Right cardiac atrium (tissue), 5 donors: ENCODE measurements around the gene CHST15. TPM values are rescaled to one million over a fixed set of nuclear protein-coding genes. Genes with fewer than 3 reads are reported as not detected.
A peak's percentile ranks its signal among the peaks of the same experiment; 100 is the strongest.

Experiments
- ATAC-seq, 2 donors: fragments of 200-7000 bp; cut with Tn5 transposase; one replicate each; pipeline versions ENCODE4 v1.8.0 to v1.9.1; 2020; ENCODE audit warnings: moderate library complexity in 2 of 2, mild to moderate bottlenecking in 1 of 2
- DNase-seq, 3 donors: peaks; one replicate each; pipeline ENCODE4 v3.0.0-alpha.2; 2020
- H3K27ac ChIP-seq: one replicate; pipeline ENCODE4 v1.5.1; 2013; ENCODE audit warnings: mild to moderate bottlenecking, low read length, control low read depth, moderate library complexity
- H3K27me3 ChIP-seq: one replicate; pipeline ENCODE4 v1.6.1; 2013; ENCODE audit not compliant: control insufficient read depth, insufficient read depth
- H3K4me1 ChIP-seq: one replicate; pipeline ENCODE4 v1.6.1; 2013; ENCODE audit warnings: low read length; ENCODE audit not compliant: control insufficient read depth, insufficient read depth
- H3K4me3 ChIP-seq: one replicate; pipeline ENCODE4 v1.5.1; 2013; ENCODE audit warnings: low read length, control low read depth
- H3K9me3 ChIP-seq: one replicate; pipeline ENCODE4 v1.6.1; 2013; ENCODE audit warnings: low read length; ENCODE audit not compliant: control insufficient read depth
- WGBS: extraction: QIAGEN DNeasy Blood & Tissue Kit; methylation state at CpG from one replicate; pipeline ENCODE4 v1.1.7; 2013; 5-methylcytosine and 5-hydroxymethylcytosine counted together
- intact Hi-C, 4 donors: fragments of 100-400 bp; cut with DNase I; formaldehyde crosslinking; loops; one replicate each; pipeline versions ENCODE4 v1.11.0 to v1.14.0; 2022 to 2023
- polyA plus RNA-seq: library from polyadenylated mRNA; stranded (reverse); fragments of 200-250 nt; gene quantifications from one replicate; pipeline ENCODE4 v1.2.3, GENCODE V29; 2013
- total RNA-seq, 4 donors: library from RNA; stranded (reverse); fragmentation: NEBNext Ultra II Directional; extraction: Animal tissue kit (Norgen Biotek cat#: 25700); gene quantifications; one replicate each; pipeline ENCODE4 v1.2.1, GENCODE V29; 2021
- donor health status: healthy with polysubstance abuse.
- donor health status: DM: no; HTN: yes; CAD: no.
- donor health status: DM: no; HTN: no; CAD: no.
- donor health status: DM: no; HTN: yes; CAD: no; lungs with severe emphysema.
- donor health status: DM: yes; HTN: yes; CAD: no.

Gene CHST15
- total and polyA plus RNA-seq, 5 donors, result 2.2 to 11.9 (median 8.2) TPM

DNA sequence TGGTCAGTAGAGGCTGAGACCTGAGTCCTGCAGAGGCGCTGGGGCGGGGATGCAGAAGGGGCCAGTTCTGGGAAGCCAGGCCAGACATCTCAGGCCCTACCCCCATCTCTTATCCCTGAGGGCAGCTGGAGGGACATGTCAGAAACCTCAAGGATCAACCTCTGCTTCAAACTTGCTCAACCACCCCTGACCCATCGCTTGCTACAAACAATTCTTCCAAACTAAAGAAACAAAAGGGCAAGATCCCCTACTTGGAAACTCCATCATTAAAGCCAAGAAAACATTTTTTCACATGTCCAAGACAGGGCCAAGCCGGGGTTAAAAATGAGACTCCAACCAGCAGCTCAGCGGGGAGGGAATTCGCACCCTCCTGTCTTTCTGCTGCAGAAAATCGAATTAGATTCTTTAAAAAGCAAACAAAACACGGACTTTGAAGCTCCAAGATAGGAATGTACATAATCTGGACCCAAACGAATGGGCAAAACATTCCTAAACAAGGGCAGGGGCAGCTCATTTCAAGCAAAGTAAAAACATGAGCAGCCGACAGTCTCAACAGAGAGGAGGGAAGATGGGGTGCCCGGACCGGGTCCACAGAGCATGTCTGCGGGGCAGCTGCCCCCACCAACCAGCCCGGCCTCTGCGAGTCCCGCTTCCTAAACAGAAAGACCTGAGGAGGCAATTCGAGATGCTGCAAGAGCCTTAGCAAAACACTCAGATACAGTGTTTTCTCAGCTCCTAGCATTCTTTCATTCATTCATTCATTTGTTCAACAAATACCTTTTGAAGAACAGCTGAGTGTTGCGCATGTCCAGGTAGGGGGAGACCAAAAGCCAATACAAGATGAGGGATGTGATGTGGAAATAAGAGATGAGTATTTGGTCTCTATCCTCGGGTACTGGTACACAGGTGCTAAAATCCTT is 44.8 kb downstream of the CHST15 start:
- intact Hi-C loops, result no loop called here
- Histone ChIP-seq H3K9me3 (no peaks in the 10 kb centered on the region), H3K4me3 (no peak overlapping the region), H3K27ac (no peak overlapping the region), H3K4me1 (no peaks in the 10 kb centered on the region), H3K27me3 (no peaks in the 10 kb centered on the region)
- DNase-seq (no peak), ATAC-seq (no peak)
- WGBS, result 75% methylated on average over 19 of the region's 19 CpGs

GRCh38 chr10:124047427-124048152 is 45.8 kb downstream of the CHST15 start:
- Histone ChIP-seq H3K4me1 (no peaks in the 10 kb centered on the region), H3K27me3 (no peaks in the 10 kb centered on the region), H3K4me3 (no peak overlapping the region), H3K27ac (no peak overlapping the region), H3K9me3 (no peaks in the 10 kb centered on the region)
- DNase-seq (no peak), ATAC-seq (no peak)
- intact Hi-C loops, result no loop called here
- 94% methylated on average over 6 of the region's 6 CpGs for WGBS

DNA sequence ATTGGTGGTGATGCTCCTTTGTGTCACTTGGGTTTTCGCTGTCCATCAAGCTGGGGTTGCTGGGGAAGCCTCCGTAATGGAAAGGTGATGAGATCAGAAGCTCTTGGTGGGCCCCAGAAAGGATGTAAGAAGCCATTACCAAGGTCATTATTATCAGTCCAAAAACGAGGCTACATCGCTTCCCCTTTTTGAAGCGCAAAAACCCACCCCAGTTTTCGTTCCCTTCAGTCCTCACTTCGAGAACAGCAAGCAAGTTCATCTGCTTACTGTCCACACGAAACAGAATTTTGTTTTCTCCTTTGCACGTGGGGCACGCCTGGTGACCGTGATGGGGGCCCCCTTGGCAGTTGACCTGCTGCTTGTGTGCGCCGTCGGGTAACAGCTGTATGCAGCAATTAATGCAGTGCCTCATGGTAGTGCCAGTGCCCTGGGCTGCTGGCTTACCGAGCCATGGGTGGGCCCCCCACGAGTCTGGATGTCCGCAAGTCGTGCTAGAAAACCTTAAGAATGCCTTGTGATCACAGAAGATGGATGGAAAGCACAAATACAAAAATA is 47.5 kb downstream of the CHST15 start:
- DNase-seq, result no peak

DNA sequence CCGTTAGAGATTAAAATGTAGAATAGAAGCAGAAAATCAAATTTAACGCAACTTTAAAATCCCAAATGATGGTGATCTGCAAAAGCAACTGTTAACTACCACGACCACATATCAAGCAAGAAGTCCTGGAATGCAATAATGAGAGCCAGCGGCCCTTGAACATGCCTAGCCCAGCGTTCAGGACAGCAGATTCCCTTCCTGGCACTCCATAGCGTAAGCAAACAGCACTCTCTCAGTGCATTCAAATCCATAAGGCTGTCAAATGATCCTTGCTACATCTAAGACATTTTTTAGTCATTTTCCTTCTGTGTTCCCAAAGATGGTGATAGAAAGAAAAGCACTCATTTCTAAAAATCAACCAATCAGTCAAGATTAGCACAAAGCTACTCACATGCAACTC is 48.1 kb downstream of the CHST15 start:
- no peak for ATAC-seq
- Histone ChIP-seq H3K27me3 (no peaks in the 10 kb centered on the region), H3K4me3 (no peak overlapping the region), H3K4me1 (peaks cover under 1% of the 10 kb centered on the region), H3K9me3 (no peaks in the 10 kb centered on the region), H3K27ac (no peak overlapping the region)
- no peak for DNase-seq
- intact Hi-C loops, result no loop called here
- 74% methylated on average over 6 of the region's 6 CpGs for WGBS

More for the DNA sequence above, 47.5 kb downstream of the CHST15 start:
- no peak for ATAC-seq
- no peaks in the 10 kb centered on the region for H3K27me3 ChIP-seq
- WGBS, result 92% methylated on average over 18 of the region's 18 CpGs
- H3K4me3 ChIP-seq, result no peak overlapping the region
- no peaks in the 10 kb centered on the region for H3K4me1 ChIP-seq
- no peak overlapping the region for H3K27ac ChIP-seq
- no peaks in the 10 kb centered on the region for H3K9me3 ChIP-seq
- intact Hi-C loops, result no loop called here

GRCh38 chr10:124044143-124044862 is 49.1 kb downstream of the CHST15 start:
- peaks cover 2% of the 10 kb centered on the region for H3K4me1 ChIP-seq
- DNase-seq (no peak), ATAC-seq (no peak)
- H3K9me3 ChIP-seq, result no peaks in the 10 kb centered on the region
- intact Hi-C loops, result no loop called here
- no peak overlapping the region for H3K27ac ChIP-seq
- no peaks in the 10 kb centered on the region for H3K27me3 ChIP-seq
- no peak overlapping the region for H3K4me3 ChIP-seq
- 94% methylated on average over 40 of the region's 40 CpGs for WGBS

DNA sequence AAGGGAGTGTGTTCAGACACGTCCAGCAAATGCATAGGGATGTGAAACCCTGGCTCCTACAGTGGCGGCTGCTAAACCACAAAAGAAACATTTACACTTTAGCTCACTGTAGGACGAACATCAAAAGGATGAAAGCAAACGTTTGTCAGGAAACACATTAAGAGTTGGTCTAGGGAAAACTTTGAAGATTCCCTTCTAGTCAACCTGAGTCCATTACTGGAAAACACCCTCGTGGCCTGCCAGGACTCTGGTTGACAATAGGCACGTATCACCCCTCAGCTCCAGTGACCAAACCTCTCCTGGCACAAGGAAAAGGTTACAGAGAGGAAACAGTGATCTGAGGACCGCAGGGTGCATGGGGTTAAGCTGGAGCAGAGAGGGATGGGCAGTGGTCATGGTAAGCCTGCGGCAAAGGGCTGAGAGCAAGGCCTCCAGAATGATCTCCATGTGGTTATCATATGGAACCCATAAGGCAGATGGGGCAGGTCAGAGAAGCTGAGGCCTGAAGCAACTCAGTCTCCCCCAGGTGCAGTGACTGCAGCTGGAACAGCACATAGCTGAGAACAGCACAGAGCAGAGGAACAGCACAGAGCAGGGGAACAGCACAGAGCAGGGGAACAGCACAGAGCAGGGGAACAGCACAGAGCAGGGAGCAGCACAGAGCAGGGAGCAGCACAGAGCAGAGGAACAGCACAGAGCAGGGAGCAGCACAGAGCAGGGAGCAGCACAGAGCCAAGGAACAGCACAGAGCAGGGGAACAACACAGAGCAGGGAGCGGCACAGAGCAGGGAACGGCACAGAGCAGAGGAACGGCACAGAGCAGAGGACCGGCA is 49.9 kb downstream of the CHST15 start:
- ATAC-seq (no peak), DNase-seq (no peak)
- intact Hi-C loops, result no loop called here
- Histone ChIP-seq H3K4me1 (peaks cover 2% of the 10 kb centered on the region), H3K9me3 (no peaks in the 10 kb centered on the region), H3K27me3 (no peaks in the 10 kb centered on the region), H3K27ac (no peak overlapping the region), H3K4me3 (no peak overlapping the region)
- 76% methylated on average over 12 of the region's 12 CpGs for WGBS

- no peaks in the 10 kb centered on the region for H3K27me3 ChIP-seq
- H3K27ac ChIP-seq, result no peak overlapping the region
- DNase-seq (no peak), ATAC-seq (no peak)
- no peak overlapping the region for H3K4me3 ChIP-seq
- intact Hi-C loops, result no loop called here
- H3K9me3 ChIP-seq, result no peaks in the 10 kb centered on the region
- WGBS, result 69% methylated on average over 8 of the region's 8 CpGs
- peaks cover 2% of the 10 kb centered on the region for H3K4me1 ChIP-seq
These were observed 50.6 kb downstream of the CHST15 start for GRCh38 chr10:124042656-124043309.

DNA sequence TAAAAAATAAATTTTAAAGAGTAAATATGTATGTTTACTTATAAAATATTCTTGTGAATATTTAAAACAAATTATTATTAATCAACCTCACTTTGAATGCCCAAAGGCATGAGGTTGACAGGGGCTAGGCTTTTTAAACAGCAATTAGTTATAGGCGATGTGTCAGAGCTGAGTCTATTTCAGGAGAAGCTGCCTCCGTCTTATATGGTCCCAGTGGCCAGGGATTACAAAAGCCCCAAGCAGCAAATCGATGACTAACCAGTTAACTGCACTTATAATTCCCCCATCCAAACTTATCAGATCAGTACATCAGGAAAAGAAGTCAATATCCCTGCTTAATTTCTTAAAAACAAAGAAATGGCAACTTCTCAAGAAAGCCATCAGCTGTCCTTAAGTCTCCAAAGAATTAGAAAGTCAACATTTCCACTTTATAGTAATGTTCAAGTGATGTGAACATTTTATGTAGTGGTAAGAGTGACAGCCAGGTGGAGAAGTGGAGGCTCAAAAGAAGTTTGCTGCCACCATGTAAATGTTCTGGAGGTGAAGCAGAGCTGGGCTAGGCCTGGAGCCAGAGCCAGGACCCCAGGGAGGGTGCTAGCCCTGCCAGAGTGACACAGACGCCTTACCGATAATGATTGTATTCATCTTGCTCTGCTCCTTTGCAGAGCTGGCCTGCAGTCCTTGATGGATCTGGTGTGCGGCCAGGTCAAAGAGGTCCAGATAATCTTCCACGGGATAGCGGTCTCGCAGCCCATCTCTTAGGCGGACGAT is 51.5 kb downstream of the CHST15 start:
- H3K27ac ChIP-seq, result no peak overlapping the region
- 77% methylated on average over 11 of the region's 11 CpGs for WGBS
- H3K4me1 ChIP-seq, result peaks cover 2% of the 10 kb centered on the region
- no peaks in the 10 kb centered on the region for H3K9me3 ChIP-seq
- H3K27me3 ChIP-seq, result no peaks in the 10 kb centered on the region
- DNase-seq (no peak), ATAC-seq (no peak)
- intact Hi-C loops, result no loop called here
- no peak overlapping the region for H3K4me3 ChIP-seq

- Histone ChIP-seq H3K27me3 (no peaks in the 10 kb centered on the region), H3K4me3 (no peak overlapping the region), H3K9me3 (no peaks in the 10 kb centered on the region), H3K4me1 (peaks cover 2% of the 10 kb centered on the region), H3K27ac (no peak overlapping the region)
- ATAC-seq (peak in 1 of 2 donors; percentile 32), DNase-seq (no peak)
- 56% methylated on average over 7 of the region's 7 CpGs for WGBS
- intact Hi-C loops, result no loop called here
These were observed 52.8 kb downstream of the CHST15 start for GRCh38 chr10:124040451-124041188.
